ENCODE measurements around the gene DIAPH2. TPM values are rescaled to one million over a fixed set of nuclear protein-coding genes. Genes with fewer than 3 reads are reported as not detected.

Gene DIAPH2
- total RNA-seq, 1 experiment from 2014 or later = 10.4 TPM

DNA sequence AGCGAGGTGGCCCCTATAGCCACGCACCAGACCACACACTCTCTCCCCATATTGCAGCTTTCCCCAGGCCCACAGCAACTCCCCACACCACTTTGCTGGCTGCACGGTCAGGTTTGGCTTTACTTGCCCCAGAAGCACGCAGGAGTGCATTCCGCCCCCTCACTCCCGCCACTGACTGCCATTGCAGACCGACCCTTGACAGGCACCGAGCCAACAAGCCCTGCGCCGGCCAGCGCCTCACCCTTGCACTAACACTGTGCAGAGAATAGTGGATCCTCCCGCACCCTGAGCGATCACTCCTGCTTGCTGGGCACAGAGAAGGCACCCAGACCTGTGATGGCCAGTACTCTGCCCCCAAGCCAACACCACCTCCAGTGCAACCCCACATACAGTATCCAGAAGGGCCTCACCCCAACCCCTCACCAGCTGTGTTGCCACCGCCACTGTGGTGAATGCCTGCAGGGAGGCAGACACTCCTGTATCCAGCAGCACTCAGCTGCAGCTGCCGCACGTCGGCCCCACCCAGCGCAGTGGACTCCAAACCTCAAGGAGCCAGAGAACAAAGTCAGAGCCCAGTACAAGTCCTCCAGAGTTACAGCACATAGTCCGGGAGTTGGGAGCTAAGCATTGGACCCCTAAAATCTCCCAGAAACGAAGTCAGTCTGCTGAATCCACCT is 28.6 kb upstream of the DIAPH2 start:
- H3K9me3 ChIP-seq (ENCODE audit: low read depth, low read length, poor library complexity, severe bottlenecking) = no peaks in the 10 kb centered on the region
- POLR2A ChIA-PET (ENCODE audit: low non-redundant PET) = no interaction called here
- no peak for TF ChIP-seq EZH2 (IDR thresholded peaks at IDR 0.05; ENCODE audit: borderline replicate concordance, low read depth, low read length, poor library complexity, severe bottlenecking)
- TF ChIP-seq, protein P1, sequence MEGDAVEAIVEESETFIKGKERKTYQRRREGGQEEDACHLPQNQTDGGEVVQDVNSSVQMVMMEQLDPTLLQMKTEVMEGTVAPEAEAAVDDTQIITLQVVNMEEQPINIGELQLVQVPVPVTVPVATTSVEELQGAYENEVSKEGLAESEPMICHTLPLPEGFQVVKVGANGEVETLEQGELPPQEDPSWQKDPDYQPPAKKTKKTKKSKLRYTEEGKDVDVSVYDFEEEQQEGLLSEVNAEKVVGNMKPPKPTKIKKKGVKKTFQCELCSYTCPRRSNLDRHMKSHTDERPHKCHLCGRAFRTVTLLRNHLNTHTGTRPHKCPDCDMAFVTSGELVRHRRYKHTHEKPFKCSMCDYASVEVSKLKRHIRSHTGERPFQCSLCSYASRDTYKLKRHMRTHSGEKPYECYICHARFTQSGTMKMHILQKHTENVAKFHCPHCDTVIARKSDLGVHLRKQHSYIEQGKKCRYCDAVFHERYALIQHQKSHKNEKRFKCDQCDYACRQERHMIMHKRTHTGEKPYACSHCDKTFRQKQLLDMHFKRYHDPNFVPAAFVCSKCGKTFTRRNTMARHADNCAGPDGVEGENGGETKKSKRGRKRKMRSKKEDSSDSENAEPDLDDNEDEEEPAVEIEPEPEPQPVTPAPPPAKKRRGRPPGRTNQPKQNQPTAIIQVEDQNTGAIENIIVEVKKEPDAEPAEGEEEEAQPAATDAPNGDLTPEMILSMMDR (conservative IDR thresholded peaks at IDR 0.05; ENCODE audit: low read depth, low read length) = no peak
- CTCF ChIA-PET = no interaction called here
- no TSS peak for BruUV-seq (replicated peaks)
- no peak for DNase-seq (ENCODE audit: low spot score)
- H3K27me3 ChIP-seq (replicated peaks; ENCODE audit: insufficient read depth, low read depth, low read length, poor library complexity) = no peaks in the 10 kb centered on the region
- H3K36me3 ChIP-seq (ENCODE audit: insufficient read depth, low read length, poor library complexity, severe bottlenecking) = no peaks in the 10 kb centered on the region
- H3K4me1 ChIP-seq (ENCODE audit: insufficient read depth, low read length, poor library complexity, severe bottlenecking) = no peaks in the 10 kb centered on the region
- H3K4me3 ChIP-seq (ENCODE audit: low read depth, low read length, poor library complexity, severe bottlenecking) = no peak overlapping the region
- intact Hi-C loops (cut with micrococcal nuclease; ENCODE audit: unreplicated experiment) = no loop called here
- H3K27ac ChIP-seq (ENCODE audit: low read depth, low read length, poor library complexity, severe bottlenecking) = no peak overlapping the region

DNA sequence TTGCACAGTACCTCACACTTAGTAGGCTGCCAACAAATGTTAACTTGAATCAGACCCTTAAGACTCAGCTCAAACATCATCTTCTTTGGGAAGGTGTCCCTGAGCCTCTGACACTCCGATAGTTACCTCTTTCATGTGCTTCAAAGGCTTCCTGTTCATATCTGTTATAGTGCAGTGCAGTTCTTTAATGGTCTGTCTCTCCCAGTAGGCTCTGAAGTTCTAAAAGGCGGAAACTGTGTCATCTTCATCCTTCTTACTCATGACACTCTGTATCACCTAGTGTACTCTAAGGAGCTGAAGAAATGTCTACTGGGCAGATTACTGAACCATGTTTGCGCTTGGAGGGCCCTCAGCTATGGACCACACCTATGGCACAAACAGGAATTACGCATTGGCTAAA is 2.1 kb upstream of the DIAPH2 start:
- ChIA-PET POLR2A (ENCODE audit: low non-redundant PET) (no interaction called here), CTCF (no interaction called here)
- TF ChIP-seq, protein P1 (conservative IDR thresholded peaks at IDR 0.05; ENCODE audit: low read depth, low read length) = no peak
- no peak for TF ChIP-seq EZH2 (IDR thresholded peaks at IDR 0.05; ENCODE audit: borderline replicate concordance, low read depth, low read length, poor library complexity, severe bottlenecking)
- H3K9me3 ChIP-seq (ENCODE audit: low read depth, low read length, poor library complexity, severe bottlenecking) = no peaks in the 10 kb centered on the region
- peaks cover 4% of the 10 kb centered on the region for H3K4me1 ChIP-seq (ENCODE audit: insufficient read depth, low read length, poor library complexity, severe bottlenecking)
- no peaks in the 10 kb centered on the region for H3K36me3 ChIP-seq (ENCODE audit: insufficient read depth, low read length, poor library complexity, severe bottlenecking)
- BruUV-seq (replicated peaks) = no TSS peak
- intact Hi-C loops (cut with micrococcal nuclease; ENCODE audit: unreplicated experiment) = no loop called here
- no peak for DNase-seq (ENCODE audit: low spot score)
- no peak overlapping the region for H3K4me3 ChIP-seq (ENCODE audit: low read depth, low read length, poor library complexity, severe bottlenecking)
- no peaks in the 10 kb centered on the region for H3K27me3 ChIP-seq (replicated peaks; ENCODE audit: insufficient read depth, low read depth, low read length, poor library complexity)
- no peak overlapping the region for H3K27ac ChIP-seq (ENCODE audit: low read depth, low read length, poor library complexity, severe bottlenecking)

DNA sequence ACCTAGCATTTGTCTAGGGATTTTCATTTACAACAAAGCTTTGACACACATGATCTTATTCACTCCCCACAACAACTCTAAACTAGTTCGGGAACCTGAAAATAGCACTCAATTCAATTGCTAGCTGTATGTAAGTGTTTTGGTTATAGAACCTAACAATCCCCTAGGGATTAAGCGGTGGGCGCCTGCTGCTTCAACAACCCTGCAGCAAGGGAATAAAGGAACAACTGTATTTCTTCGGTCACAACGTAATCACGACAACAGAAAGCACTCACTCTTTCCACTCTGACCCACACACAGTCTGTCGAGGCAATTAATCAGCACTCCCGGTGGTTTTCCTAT is 674 bp upstream of the DIAPH2 start:
- POLR2A ChIA-PET (ENCODE audit: low non-redundant PET) = interaction anchor here (0.6 kb wide), 1 partner anchor 22 kb away, joined by 9 read pairs; no protein-coding TSS in a partner anchor
- CTCF ChIA-PET = no interaction called here
- no peaks in the 10 kb centered on the region for H3K36me3 ChIP-seq (ENCODE audit: insufficient read depth, low read length, poor library complexity, severe bottlenecking)
- peak; percentile 13 for DNase-seq (ENCODE audit: low spot score)
- intact Hi-C loops (cut with micrococcal nuclease; ENCODE audit: unreplicated experiment) = no loop called here
- TF ChIP-seq EZH2 (IDR thresholded peaks at IDR 0.05; ENCODE audit: borderline replicate concordance, low read depth, low read length, poor library complexity, severe bottlenecking) = no peak
- TF ChIP-seq, protein P1 (conservative IDR thresholded peaks at IDR 0.05; ENCODE audit: low read depth, low read length) = no peak
- BruUV-seq (replicated peaks) = no TSS peak
- H3K9me3 ChIP-seq (ENCODE audit: low read depth, low read length, poor library complexity, severe bottlenecking) = no peaks in the 10 kb centered on the region
- peak overlapping the region; percentile 67 for H3K4me3 ChIP-seq (ENCODE audit: low read depth, low read length, poor library complexity, severe bottlenecking)
- H3K4me1 ChIP-seq (ENCODE audit: insufficient read depth, low read length, poor library complexity, severe bottlenecking) = peaks cover 4% of the 10 kb centered on the region
- no peak overlapping the region for H3K27ac ChIP-seq (ENCODE audit: low read depth, low read length, poor library complexity, severe bottlenecking)
- H3K27me3 ChIP-seq (replicated peaks; ENCODE audit: insufficient read depth, low read depth, low read length, poor library complexity) = no peaks in the 10 kb centered on the region
